Neuronal stem cell (in vitro differentiated cells): ENCODE results near the gene PLPP3.

Experiments used
- DNase-seq: peaks from one replicate; pipeline ENCODE4 v3.0.0-alpha.2; 2013; ENCODE audit warnings: low spot score
- H2AFZ ChIP-seq: one replicate; pipeline ENCODE4 v1.6.1; 2013; ENCODE audit warnings: mild to moderate bottlenecking, low read length, inconsistent platforms
- H2AK5ac ChIP-seq: 2 replicates; pipeline ENCODE4 v1.6.1; 2013; ENCODE audit warnings: low read depth, mild to moderate bottlenecking, inconsistent platforms, low read length, moderate library complexity, mixed read lengths
- H2BK120ac ChIP-seq: 2 replicates; pipeline ENCODE4 v1.6.1; 2013; ENCODE audit warnings: low read depth, mild to moderate bottlenecking, inconsistent platforms, low read length, moderate library complexity, mixed read lengths
- H2BK12ac ChIP-seq: one replicate; pipeline ENCODE4 v1.6.1; 2013; ENCODE audit warnings: low read length, inconsistent platforms
- H2BK15ac ChIP-seq: 2 replicates; pipeline ENCODE4 v1.6.1; 2013; ENCODE audit warnings: mild to moderate bottlenecking, low read length, inconsistent platforms, mixed read lengths
- H2BK5ac ChIP-seq: one replicate; pipeline ENCODE4 v1.6.1; 2013; ENCODE audit warnings: inconsistent platforms, mild to moderate bottlenecking, low read length, moderate library complexity
- H3K14ac ChIP-seq: one replicate; pipeline ENCODE4 v1.6.1; 2013; ENCODE audit warnings: low read length, inconsistent platforms
- H3K18ac ChIP-seq: 2 replicates; pipeline ENCODE4 v1.6.1; 2013; ENCODE audit warnings: low read length, inconsistent platforms
- H3K23ac ChIP-seq: 2 replicates; pipeline ENCODE4 v1.6.1; 2013; ENCODE audit warnings: low read depth, mild to moderate bottlenecking, mixed read lengths, low read length, inconsistent platforms; ENCODE audit not compliant: poor library complexity
- H3K27ac ChIP-seq: replicated peaks from 3 replicates; pipeline ENCODE4 v1.5.1; 2013; ENCODE audit warnings: low read length, inconsistent platforms
- H3K27me3 ChIP-seq, 3 experiments: 2 replicates each; pipeline ENCODE4 v1.6.1; 2013; ENCODE audit warnings: low read length in 3 of 3, mild to moderate bottlenecking in 2 of 3, inconsistent platforms in 1 of 3, low read depth in 1 of 3, mixed read lengths in 1 of 3, moderate library complexity in 1 of 3; ENCODE audit not compliant: control insufficient read depth in 3 of 3, insufficient read depth in 3 of 3
- H3K36me3 ChIP-seq, 2 donors: replicated peaks in 1 of 2; 2 replicates each; pipeline ENCODE4 v1.6.1; 2013; ENCODE audit warnings: low read length in 2 of 2; ENCODE audit not compliant: control insufficient read depth in 2 of 2, insufficient read depth in 2 of 2
- H3K4ac ChIP-seq: 2 replicates; pipeline ENCODE4 v1.6.1; 2013; ENCODE audit warnings: inconsistent platforms, mild to moderate bottlenecking, low read length, moderate library complexity
- H3K4me1 ChIP-seq, 2 donors: 1 replicate in 1 of 2; 2 replicates in 1 of 2; pipeline ENCODE4 v1.6.1; 2013; ENCODE audit warnings: low read length in 2 of 2, low read depth in 1 of 2; ENCODE audit not compliant: control insufficient read depth in 2 of 2, insufficient read depth in 1 of 2
- H3K4me2 ChIP-seq: one replicate; pipeline ENCODE4 v1.6.1; 2013; ENCODE audit warnings: mild to moderate bottlenecking, low read length, inconsistent platforms; ENCODE audit not compliant: insufficient read depth, poor library complexity, severe bottlenecking
- H3K4me3 ChIP-seq, 2 donors: 2 replicates each; pipeline ENCODE4 v1.5.1; 2013; ENCODE audit warnings: low read length in 2 of 2, mild to moderate bottlenecking in 2 of 2, inconsistent platforms in 1 of 2, moderate library complexity in 1 of 2
- H3K79me1 ChIP-seq: one replicate; pipeline ENCODE4 v1.6.1; 2013; ENCODE audit warnings: low read depth, mild to moderate bottlenecking, inconsistent platforms, low read length, moderate library complexity
- H3K9ac ChIP-seq: one replicate; pipeline ENCODE4 v1.6.1; 2013; ENCODE audit warnings: mild to moderate bottlenecking, low read depth, low read length, inconsistent platforms; ENCODE audit not compliant: poor library complexity
- H3K9me3 ChIP-seq, 2 donors: replicated peaks in 1 of 2; 2 replicates each; pipeline versions ENCODE3 to v1.6.1; 2013; ENCODE audit warnings: low read length in 2 of 2, mild to moderate bottlenecking in 2 of 2, inconsistent platforms in 1 of 2, low read depth in 1 of 2, mixed read lengths in 1 of 2, moderate library complexity in 1 of 2; ENCODE audit not compliant: control insufficient read depth in 2 of 2, insufficient read depth in 1 of 2
- H4K8ac ChIP-seq: one replicate; pipeline ENCODE4 v1.6.1; 2013; ENCODE audit warnings: low read depth, mild to moderate bottlenecking, inconsistent platforms, low read length, moderate library complexity
- H4K91ac ChIP-seq: one replicate; pipeline ENCODE4 v1.6.1; 2013; ENCODE audit warnings: low read length, low read depth, mild to moderate bottlenecking, inconsistent platforms; ENCODE audit not compliant: poor library complexity
- WGBS, 2 donors: extraction: QIAGEN DNeasy Blood & Tissue Kit; methylation state at CpG; one replicate each; pipeline ENCODE4 v1.1.7; 2013; ENCODE audit warnings: missing lambda C conversion rate in 2 of 2, mixed read lengths in 1 of 2; ENCODE audit not compliant: insufficient read length in 2 of 2, insufficient replicate concordance in 1 of 2; ENCODE audit errors: extremely low coverage in 2 of 2; 5-methylcytosine and 5-hydroxymethylcytosine counted together

Gene PLPP3

GRCh38 chr1:56535362-56535761, 44.0 kb downstream of the PLPP3 start:
- H4K91ac ChIP-seq: no peak overlapping the region
- H2BK12ac ChIP-seq: no peak overlapping the region
- H3K36me3 ChIP-seq: peaks cover 0 to 63% of the 10 kb centered on the region in 2 donors
- no peak overlapping the region for H3K18ac ChIP-seq
- no peak overlapping the region for H2AFZ ChIP-seq
- H3K4me2 ChIP-seq: no peak overlapping the region
- no peak overlapping the region for H3K27ac ChIP-seq
- no peak overlapping the region for H4K8ac ChIP-seq
- H3K9me3 ChIP-seq: peaks cover 0 to 3% of the 10 kb centered on the region in 2 donors
- no peak overlapping the region for H3K14ac ChIP-seq
- no peak for DNase-seq
- H2BK120ac ChIP-seq: no peak overlapping the region
- H3K9ac ChIP-seq: no peak overlapping the region
- no peak overlapping the region for H2BK5ac ChIP-seq
- no peak overlapping the region for H3K23ac ChIP-seq
- no peak overlapping the region for H2AK5ac ChIP-seq
- H3K4me1 ChIP-seq: peaks cover 13 to 26% of the 10 kb centered on the region in 2 donors
- no peak overlapping the region for H3K4ac ChIP-seq
- no peak overlapping the region for H3K4me3 ChIP-seq
- H2BK15ac ChIP-seq: no peak overlapping the region
- no CpG with 5 or more reads among the region's 2 CpGs for WGBS, 2 donors
- H3K27me3 ChIP-seq: no peaks in the 10 kb centered on the region
- H3K79me1 ChIP-seq: no peaks in the 10 kb centered on the region

GRCh38 chr1:56534130-56534651, 45.2 kb downstream of the PLPP3 start:
- Histone ChIP-seq H2AK5ac (no peak overlapping the region), H3K4ac (no peak overlapping the region), H3K27me3 (no peaks in the 10 kb centered on the region), H3K36me3 (peaks cover 0 to 69% of the 10 kb centered on the region in 2 donors), H3K4me2 (no peak overlapping the region), H3K4me3 (no peak overlapping the region), H3K9me3 (no peaks in the 10 kb centered on the region), H2BK15ac (no peak overlapping the region), H2AFZ (no peak overlapping the region), H2BK120ac (no peak overlapping the region), H4K91ac (no peak overlapping the region), H3K4me1 (peaks cover 12 to 23% of the 10 kb centered on the region in 2 donors), H3K23ac (no peak overlapping the region), H3K79me1 (no peaks in the 10 kb centered on the region), H3K9ac (no peak overlapping the region), H2BK5ac (no peak overlapping the region), H2BK12ac (no peak overlapping the region), H3K18ac (no peak overlapping the region), H3K27ac (no peak overlapping the region), H3K14ac (no peak overlapping the region), H4K8ac (no peak overlapping the region)
- no peak for DNase-seq
- no CpG with 5 or more reads among the region's 5 CpGs for whole genome bisulfite sequencing, 2 donors

- Histone ChIP-seq H3K23ac (no peak overlapping the region), H3K4me2 (no peak overlapping the region), H3K4ac (no peak overlapping the region), H3K18ac (no peak overlapping the region), H3K27me3 (no peaks in the 10 kb centered on the region), H2BK120ac (no peak overlapping the region), H2AK5ac (no peak overlapping the region), H3K4me3 (no peak overlapping the region), H2BK5ac (no peak overlapping the region), H2BK15ac (no peak overlapping the region), H4K8ac (no peak overlapping the region), H3K79me1 (no peaks in the 10 kb centered on the region), H2AFZ (no peak overlapping the region), H3K14ac (no peak overlapping the region), H3K36me3 (peaks cover 0 to 74% of the 10 kb centered on the region in 2 donors), H3K9me3 (no peaks in the 10 kb centered on the region), H4K91ac (no peak overlapping the region), H2BK12ac (no peak overlapping the region), H3K27ac (no peak overlapping the region), H3K9ac (no peak overlapping the region), H3K4me1 (peaks cover 12 to 23% of the 10 kb centered on the region in 2 donors)
- DNase-seq: no peak
- no CpG with 5 or more reads among the region's 4 CpGs for WGBS, 2 donors
Measured at GRCh38 chr1:56533621-56534020, 45.7 kb downstream of the PLPP3 start.

- Histone ChIP-seq H3K23ac (no peak overlapping the region), H3K9me3 (no peaks in the 10 kb centered on the region), H3K4me2 (no peak overlapping the region), H3K27ac (no peak overlapping the region), H2BK15ac (no peak overlapping the region), H2AK5ac (no peak overlapping the region), H4K8ac (no peak overlapping the region), H3K4ac (no peak overlapping the region), H3K36me3 (peaks cover 0 to 70% of the 10 kb centered on the region in 2 donors), H2BK12ac (no peak overlapping the region), H3K4me3 (no peak overlapping the region), H3K14ac (no peak overlapping the region), H3K9ac (no peak overlapping the region), H3K79me1 (no peaks in the 10 kb centered on the region), H2AFZ (no peak overlapping the region), H3K18ac (no peak overlapping the region), H3K4me1 (peaks cover 12 to 27% of the 10 kb centered on the region in 2 donors), H2BK120ac (no peak overlapping the region), H2BK5ac (no peak overlapping the region), H3K27me3 (no peaks in the 10 kb centered on the region), H4K91ac (no peak overlapping the region)
- DNase-seq: no peak
- no CpG with 5 or more reads among the region's 3 CpGs for WGBS, 2 donors
Measured at GRCh38 chr1:56533197-56533596, 46.2 kb downstream of the PLPP3 start.
